Tibial artery (tissue), 4 donors: ENCODE measurements around the gene TMEM260.

Experiments
- DNase-seq, 2 donors: peaks; one replicate each; pipeline ENCODE4 v3.0.0-alpha.2; 2019
- H3K27ac ChIP-seq, 2 donors: fragments of 200-600 bp; sonication (generic) in 1 of 2; 1 replicate in 1 of 2; 2 replicates in 1 of 2; pipeline ENCODE4 v1.5.1; 2018 to 2019; ENCODE audit warnings: mild to moderate bottlenecking in 1 of 2
- H3K27me3 ChIP-seq, 2 donors: fragments of 200-600 bp; sonication (generic) in 1 of 2; one replicate each; pipeline versions ENCODE4 v1.5.1 to v1.6.0; 2016 to 2019
- H3K36me3 ChIP-seq, 3 donors: fragments of 200-600 bp; sonication (generic) in 2 of 3; one replicate each; pipeline ENCODE4 v1.5.1; 2016 to 2019; ENCODE audit warnings: mild to moderate bottlenecking in 2 of 3
- H3K4me1 ChIP-seq, 4 donors: fragments of 200-600 bp; sonication (generic) in 2 of 4; 1 replicate in 3 of 4; 2 replicates in 1 of 4; pipeline ENCODE4 v1.5.1; 2016 to 2019
- H3K4me3 ChIP-seq, 2 donors: fragments of 200-600 bp; sonication (generic) in 1 of 2; 1 replicate in 1 of 2; 2 replicates in 1 of 2; pipeline ENCODE4 v1.5.1; 2018 to 2019; ENCODE audit warnings: mild to moderate bottlenecking in 2 of 2
- H3K9me3 ChIP-seq, 3 donors: fragments of 200-600 bp; sonication (generic) in 1 of 3; one replicate each; pipeline ENCODE4 v1.5.1; 2016 to 2019
- intact Hi-C: fragments of 100-400 bp; cut with DNase I; formaldehyde crosslinking; loops from one replicate; pipeline ENCODE4 v1.15.0; 2023; ENCODE audit warnings: low total_unique reads
- TF ChIP-seq, protein P1 (sequence below), 2 experiments: fragments of 200-600 bp in 1 of 2; fragments of 450-650 bp in 1 of 2; IDR thresholded peaks; one replicate each; pipeline ENCODE4 v1.5.1; 2017 to 2019; ENCODE audit warnings: antibody characterized with exemption in 2 of 2, mild to moderate bottlenecking in 1 of 2, moderate library complexity in 1 of 2

The TMEM260 gene

DNA sequence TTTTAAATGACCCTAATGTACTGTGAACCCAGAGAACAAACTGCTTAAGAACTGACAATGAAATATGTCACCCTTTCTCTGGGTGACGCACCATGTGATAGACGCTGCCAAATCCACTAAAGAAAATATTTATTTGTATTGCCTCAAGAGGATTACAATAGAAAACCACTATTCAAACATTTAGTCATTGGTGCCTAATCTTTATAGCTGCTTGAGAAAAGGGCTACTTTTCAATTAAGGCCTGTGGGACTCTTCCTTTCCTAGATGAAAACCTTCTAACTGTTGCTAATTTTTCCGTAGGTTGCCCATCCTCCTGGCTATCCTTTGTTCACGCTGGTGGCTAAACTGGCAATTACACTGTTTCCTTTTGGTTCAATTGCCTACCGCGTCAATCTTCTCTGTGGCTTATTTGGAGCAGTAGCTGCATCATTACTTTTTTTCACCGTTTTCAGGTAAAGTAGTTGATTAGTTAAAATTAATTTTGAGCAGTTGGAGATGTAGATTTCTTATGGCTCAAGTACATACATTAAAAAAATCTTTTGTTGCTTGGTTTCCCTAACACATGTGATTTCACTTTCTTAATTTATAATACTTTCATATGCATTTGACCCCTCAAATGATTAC is 6.0 kb downstream of the TMEM260 start:
- intact Hi-C loops: no loop called here
- peaks cover 11 to 33% (median 15%) of the 10 kb centered on the region in 3 donors for H3K36me3 ChIP-seq

DNA sequence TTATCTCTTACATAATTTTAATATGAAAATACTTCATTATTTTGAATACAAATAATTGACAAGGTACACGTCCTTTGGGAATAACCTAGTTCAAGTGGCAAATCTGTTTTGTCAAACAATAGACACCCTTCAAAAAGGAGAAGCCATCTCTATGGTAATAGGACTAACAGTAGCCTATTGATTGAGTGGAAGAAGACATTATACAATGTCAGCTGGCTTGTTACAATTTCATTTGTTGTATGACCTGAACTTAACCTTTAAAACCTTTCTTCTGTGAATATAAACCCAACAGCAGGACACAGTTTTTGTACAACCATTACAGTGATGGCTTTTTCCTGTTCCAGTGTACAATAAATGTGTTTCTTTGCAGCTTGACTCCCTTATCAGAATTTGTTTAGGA is 8.1 kb downstream of the TMEM260 start:
- TF ChIP-seq, protein P1, sequence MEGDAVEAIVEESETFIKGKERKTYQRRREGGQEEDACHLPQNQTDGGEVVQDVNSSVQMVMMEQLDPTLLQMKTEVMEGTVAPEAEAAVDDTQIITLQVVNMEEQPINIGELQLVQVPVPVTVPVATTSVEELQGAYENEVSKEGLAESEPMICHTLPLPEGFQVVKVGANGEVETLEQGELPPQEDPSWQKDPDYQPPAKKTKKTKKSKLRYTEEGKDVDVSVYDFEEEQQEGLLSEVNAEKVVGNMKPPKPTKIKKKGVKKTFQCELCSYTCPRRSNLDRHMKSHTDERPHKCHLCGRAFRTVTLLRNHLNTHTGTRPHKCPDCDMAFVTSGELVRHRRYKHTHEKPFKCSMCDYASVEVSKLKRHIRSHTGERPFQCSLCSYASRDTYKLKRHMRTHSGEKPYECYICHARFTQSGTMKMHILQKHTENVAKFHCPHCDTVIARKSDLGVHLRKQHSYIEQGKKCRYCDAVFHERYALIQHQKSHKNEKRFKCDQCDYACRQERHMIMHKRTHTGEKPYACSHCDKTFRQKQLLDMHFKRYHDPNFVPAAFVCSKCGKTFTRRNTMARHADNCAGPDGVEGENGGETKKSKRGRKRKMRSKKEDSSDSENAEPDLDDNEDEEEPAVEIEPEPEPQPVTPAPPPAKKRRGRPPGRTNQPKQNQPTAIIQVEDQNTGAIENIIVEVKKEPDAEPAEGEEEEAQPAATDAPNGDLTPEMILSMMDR (IDR thresholded peaks at IDR 0.05): no peak
- H3K4me1 ChIP-seq: peaks cover 0 to 10% (median 3%) of the 10 kb centered on the region in 4 donors
- intact Hi-C loops: no loop called here

More for the DNA sequence above, 6.0 kb downstream of the TMEM260 start:
- Histone ChIP-seq H3K4me1 (peaks cover 0 to 32% (median 12%) of the 10 kb centered on the region in 4 donors), H3K9me3 (no peaks in the 10 kb centered on the region), H3K27me3 (no peaks in the 10 kb centered on the region), H3K27ac (no peak overlapping the region), H3K4me3 (no peak overlapping the region)
- TF ChIP-seq, protein P1 (IDR thresholded peaks at IDR 0.05): no peak
- no peak for DNase-seq

GRCh38 chr14:56590535-56590960 is 10.9 kb downstream of the TMEM260 start:
- H3K27me3 ChIP-seq: no peaks in the 10 kb centered on the region
- TF ChIP-seq, protein P1 (IDR thresholded peaks at IDR 0.05): no peak
- no peak overlapping the region for H3K4me3 ChIP-seq
- H3K36me3 ChIP-seq: peaks cover 14 to 37% (median 29%) of the 10 kb centered on the region in 3 donors
- no peaks in the 10 kb centered on the region for H3K9me3 ChIP-seq
- no peak overlapping the region for H3K27ac ChIP-seq
- H3K4me1 ChIP-seq: no peaks in the 10 kb centered on the region
- DNase-seq: no peak
- intact Hi-C loops: no loop called here

More for the DNA sequence above, 8.1 kb downstream of the TMEM260 start:
- Histone ChIP-seq H3K4me3 (no peak overlapping the region), H3K27me3 (no peaks in the 10 kb centered on the region), H3K27ac (no peak overlapping the region), H3K36me3 (peaks cover 11 to 38% (median 24%) of the 10 kb centered on the region in 3 donors), H3K9me3 (no peaks in the 10 kb centered on the region)
- DNase-seq: no peak

DNA sequence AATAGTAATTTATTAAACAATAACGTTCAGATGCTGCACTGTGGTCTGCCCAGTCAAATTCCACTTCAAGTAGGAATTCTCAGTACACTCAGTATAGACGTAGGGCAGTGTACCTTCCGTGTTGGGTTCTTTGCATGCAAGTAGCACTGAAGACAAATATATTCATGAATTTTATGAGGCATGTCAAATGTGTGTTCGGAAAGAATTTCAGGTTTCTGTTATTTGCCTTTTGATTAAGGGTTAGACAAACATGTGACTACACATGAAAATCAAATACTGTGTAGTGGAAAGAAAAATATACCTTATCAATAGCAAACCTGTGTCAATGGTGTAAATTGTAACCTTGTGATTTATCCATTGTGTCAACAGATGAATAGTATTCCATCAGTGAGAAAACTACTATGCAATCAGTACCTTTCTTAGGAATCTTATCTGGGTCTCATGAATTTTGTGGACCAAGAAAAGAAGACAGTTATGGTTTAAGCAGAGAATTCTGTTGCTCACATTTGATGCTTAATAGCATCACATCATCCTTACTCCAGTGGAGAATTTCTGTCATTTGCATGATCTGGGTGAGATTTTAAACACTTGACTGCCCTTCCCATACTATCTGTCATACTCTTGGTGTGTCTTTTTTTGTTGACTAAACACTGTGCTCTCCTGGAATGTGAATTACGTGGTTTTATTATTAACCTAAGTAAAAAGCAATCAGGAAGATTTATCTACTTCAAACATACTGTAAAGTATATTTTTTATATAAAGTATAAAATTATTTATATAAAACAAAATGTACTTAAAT is 13.3 kb downstream of the TMEM260 start:
- TF ChIP-seq, protein P1 (IDR thresholded peaks at IDR 0.05): no peak
- H3K4me1 ChIP-seq: no peaks in the 10 kb centered on the region
- no peak for DNase-seq
- no peaks in the 10 kb centered on the region for H3K9me3 ChIP-seq
- H3K36me3 ChIP-seq: peaks cover 6 to 26% (median 23%) of the 10 kb centered on the region in 3 donors
- no peak overlapping the region for H3K27ac ChIP-seq
- intact Hi-C loops: no loop called here
- H3K27me3 ChIP-seq: no peaks in the 10 kb centered on the region
- H3K4me3 ChIP-seq: no peak overlapping the region

DNA sequence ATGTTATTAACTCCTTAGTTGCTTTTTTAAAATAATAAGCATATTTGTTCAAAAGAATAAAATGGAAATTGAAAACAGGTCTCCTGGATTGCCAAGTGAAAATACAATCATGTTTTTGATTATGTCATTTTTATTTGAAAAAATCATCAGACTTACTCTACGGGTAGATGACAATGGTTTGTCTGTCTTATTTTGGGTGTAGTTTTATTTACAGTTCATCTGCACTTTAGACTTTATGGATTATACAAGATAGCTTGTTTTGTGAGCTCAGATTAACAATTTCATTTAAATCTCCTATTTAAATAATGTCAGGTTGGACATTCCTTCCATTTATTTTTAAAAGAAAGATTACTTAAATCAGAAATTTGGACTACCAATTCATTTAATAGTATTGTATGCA is 14.8 kb downstream of the TMEM260 start:
- peaks cover 6 to 26% (median 18%) of the 10 kb centered on the region in 3 donors for H3K36me3 ChIP-seq
- intact Hi-C loops: no loop called here
- TF ChIP-seq, protein P1 (IDR thresholded peaks at IDR 0.05): no peak
- DNase-seq: no peak
- H3K4me1 ChIP-seq: no peaks in the 10 kb centered on the region
- no peaks in the 10 kb centered on the region for H3K9me3 ChIP-seq
- no peaks in the 10 kb centered on the region for H3K27me3 ChIP-seq
- no peak overlapping the region for H3K4me3 ChIP-seq
- no peak overlapping the region for H3K27ac ChIP-seq
